GM12891 (cell line): ENCODE measurements around the gene IL11RA.

Experiments
- POLR2A ChIP-seq: IDR thresholded peaks from 2 replicates; pipeline ENCODE4 v1.6.1; 2011; ENCODE audit warnings: low read depth, low read length, control low read depth
- POLR2AphosphoS5 ChIP-seq: IDR thresholded peaks from 2 replicates; pipeline ENCODE4 v1.6.1; 2011; ENCODE audit warnings: low read depth, low read length, control low read depth

GRCh38 chr9:34684816-34685215 lies 32.8 kb downstream of the IL11RA start:
- TF ChIP-seq POLR2A, result no peak
- no peak for TF ChIP-seq POLR2AphosphoS5
